GM21423 (cell line): Measurements from ENCODE around the gene CNOT4.
A peak's percentile ranks its signal among the peaks of the same experiment; 100 is the strongest.

Source experiments
- ATAC-seq: cut with Tn5 transposase; IDR thresholded peaks from one replicate; pipeline ENCODE4 v1.9.1; 2021; ENCODE audit warnings: mild to moderate bottlenecking, moderate library complexity; ENCODE audit not compliant: unreplicated experiment

The CNOT4 gene, protein sequence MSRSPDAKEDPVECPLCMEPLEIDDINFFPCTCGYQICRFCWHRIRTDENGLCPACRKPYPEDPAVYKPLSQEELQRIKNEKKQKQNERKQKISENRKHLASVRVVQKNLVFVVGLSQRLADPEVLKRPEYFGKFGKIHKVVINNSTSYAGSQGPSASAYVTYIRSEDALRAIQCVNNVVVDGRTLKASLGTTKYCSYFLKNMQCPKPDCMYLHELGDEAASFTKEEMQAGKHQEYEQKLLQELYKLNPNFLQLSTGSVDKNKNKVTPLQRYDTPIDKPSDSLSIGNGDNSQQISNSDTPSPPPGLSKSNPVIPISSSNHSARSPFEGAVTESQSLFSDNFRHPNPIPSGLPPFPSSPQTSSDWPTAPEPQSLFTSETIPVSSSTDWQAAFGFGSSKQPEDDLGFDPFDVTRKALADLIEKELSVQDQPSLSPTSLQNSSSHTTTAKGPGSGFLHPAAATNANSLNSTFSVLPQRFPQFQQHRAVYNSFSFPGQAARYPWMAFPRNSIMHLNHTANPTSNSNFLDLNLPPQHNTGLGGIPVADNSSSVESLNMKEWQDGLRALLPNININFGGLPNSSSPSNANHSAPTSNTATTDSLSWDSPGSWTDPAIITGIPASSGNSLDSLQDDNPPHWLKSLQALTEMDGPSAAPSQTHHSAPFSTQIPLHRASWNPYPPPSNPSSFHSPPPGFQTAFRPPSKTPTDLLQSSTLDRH

DNA sequence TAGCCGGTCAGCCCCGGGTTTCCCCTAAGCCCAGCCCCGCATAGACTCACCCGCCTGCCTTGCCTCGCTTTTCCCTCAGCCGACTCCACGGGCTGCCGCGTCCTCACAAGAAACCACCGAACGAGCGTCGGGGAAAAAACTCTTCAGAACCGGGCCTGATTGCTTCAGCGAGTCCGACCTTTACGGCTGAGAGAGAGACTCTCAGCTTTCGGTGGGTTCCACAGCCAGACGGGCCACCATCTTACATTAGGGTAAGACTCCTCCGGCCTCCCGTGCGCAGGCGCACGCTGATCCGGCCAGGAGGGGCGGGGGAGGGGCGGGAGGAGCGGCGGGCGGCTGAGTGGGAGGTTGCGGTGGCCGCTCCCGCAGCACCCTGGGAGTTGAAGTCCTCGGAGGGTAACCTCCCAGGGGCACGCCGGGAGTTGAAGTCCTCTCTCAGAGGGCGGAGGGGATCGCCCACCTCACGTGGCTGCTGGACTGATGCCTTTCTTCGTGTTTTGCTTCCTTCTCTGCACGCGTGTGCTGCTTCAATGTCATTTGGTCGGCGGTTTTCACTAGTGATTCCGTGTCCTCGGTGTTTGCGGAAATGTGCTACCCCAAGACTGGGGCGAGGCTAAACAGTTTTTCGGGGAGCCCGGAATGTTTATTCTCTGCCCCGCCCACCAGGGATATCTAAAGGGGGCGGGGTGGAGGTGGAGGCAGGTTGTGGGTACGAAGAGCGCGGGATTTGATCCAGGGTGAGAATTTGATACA lies at the start of gene CNOT4:
TSS of gene CNOT4 (minus strand) at position 264 of the 753 bp plus-strand sequence. CDS start 71,771 bp downstream, outside the sequence.
- ATAC-seq = peak; percentile 95

DNA sequence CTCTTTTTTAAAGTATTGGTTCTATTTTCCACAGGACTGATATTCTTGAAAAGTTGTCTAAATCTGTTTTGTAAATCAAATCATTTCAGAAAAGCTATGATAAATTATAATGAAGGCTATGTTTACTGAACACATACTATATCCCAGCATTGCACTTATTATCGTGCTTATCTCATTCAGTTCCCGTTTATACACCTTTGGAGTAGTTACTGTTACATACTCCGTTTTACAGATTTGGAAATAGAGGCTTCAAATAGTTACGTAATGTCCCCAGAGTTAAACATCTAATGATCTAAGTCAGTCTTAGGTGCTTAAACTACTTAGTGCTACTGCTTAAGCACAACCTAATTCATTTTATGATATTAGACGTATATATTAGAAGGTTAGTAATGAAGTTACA lies 49.0 kb upstream of the CNOT4 start:
- no peak for ATAC-seq

DNA sequence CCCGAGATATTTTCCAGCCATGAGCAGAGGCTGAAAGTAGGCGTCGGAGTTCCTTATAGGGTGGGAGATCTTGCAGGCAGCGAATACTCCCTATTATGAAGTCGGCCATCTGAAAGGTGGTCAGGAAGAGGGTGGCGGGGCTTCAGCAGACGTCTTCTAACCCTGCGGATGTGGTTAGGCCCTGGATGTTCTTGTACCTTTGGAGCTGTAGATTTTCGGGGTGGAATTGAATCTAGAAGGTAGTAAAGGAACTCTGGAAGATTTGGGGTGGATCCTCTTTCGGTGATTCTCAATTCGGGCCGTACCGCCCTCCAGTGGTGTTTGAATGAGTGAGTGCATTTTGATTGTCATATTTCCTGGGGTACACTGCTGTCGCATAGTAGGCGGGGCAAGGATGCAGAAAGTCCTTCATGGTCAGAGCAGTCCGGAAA lies 48.5 kb upstream of the CNOT4 start:
- ATAC-seq = peak; percentile 73

GRCh38 chr7:135557455-135558336 lies 47.8 kb upstream of the CNOT4 start, which contains the start of gene NUP205:
TSS of gene NUP205 (plus strand) at chr7:135557917. CDS start at chr7:135557945, 28 bp downstream.
- peak; percentile 65 for ATAC-seq

- no peak for ATAC-seq
These were observed 43.4 kb upstream of the CNOT4 start for GRCh38 chr7:135553346-135553745.

DNA sequence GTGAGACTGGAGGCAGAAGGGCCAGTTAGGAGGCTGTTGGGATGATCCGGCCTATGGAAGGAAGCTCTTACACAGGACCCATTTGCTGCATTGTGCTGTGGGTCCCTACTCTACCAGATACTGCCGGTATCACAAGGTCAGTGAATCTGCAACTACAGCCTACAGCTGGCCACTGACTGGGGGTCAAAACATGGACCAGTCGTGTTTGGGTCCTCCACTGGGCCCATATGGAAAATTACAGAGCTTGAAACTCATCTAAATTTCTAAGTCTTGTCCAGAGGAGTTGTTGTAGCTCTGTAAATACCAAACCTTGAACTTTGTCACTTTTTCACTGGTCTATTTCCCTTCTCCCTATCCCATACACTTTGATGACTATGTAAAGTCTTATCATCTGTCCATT lies 42.2 kb upstream of the CNOT4 start:
- no peak for ATAC-seq

DNA sequence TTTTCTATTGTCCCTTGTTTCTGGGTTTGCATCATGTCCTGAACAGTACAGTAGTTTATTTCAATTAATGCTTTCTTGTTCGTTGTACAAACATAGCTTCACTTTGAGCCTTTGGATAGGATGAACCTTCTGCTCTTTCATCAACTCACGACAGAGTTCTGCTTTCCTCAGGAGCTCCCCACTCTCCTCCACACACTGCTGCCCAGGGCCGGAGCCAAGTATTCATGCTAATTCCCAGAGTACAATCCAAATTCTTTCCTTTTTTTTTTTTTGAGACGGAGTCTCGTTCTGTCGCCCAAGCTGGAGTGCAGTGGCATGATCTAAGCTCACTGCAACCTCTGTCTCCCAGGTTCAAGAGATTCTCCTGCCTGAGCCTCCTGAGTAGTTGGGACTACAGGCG lies 40.3 kb upstream of the CNOT4 start:
- no peak for ATAC-seq

DNA sequence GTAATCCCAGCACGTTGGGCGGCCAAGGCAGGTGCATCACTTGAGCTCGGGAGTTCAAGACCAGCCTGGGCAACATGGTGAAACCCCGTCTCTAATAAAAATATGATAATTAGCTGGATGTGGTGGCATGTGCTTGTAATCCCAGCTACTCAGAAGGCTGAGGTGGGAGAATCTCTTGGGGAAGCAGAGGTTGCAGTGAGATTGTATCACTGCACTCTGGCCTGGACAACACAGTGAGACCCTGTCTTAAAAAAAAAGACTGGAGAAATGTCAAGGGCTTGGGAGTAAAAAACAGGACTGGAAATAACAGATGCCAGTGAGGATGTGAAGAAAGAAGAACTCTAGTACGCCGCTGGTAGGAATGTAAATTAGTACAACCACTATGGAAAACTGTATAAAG lies 31.1 kb upstream of the CNOT4 start:
- ATAC-seq = no peak

GRCh38 chr7:135539629-135540028 lies 29.7 kb upstream of the CNOT4 start:
- no peak for ATAC-seq

GRCh38 chr7:135538376-135538775 lies 28.5 kb upstream of the CNOT4 start:
- ATAC-seq = no peak

GRCh38 chr7:135537905-135538304 lies 28.0 kb upstream of the CNOT4 start:
- no peak for ATAC-seq

- ATAC-seq = no peak
These were observed 27.6 kb upstream of the CNOT4 start for GRCh38 chr7:135537453-135537852.

- ATAC-seq = no peak
These were observed 26.2 kb upstream of the CNOT4 start for GRCh38 chr7:135536150-135536549.

GRCh38 chr7:135527025-135527424 lies 17.1 kb upstream of the CNOT4 start:
- no peak for ATAC-seq

DNA sequence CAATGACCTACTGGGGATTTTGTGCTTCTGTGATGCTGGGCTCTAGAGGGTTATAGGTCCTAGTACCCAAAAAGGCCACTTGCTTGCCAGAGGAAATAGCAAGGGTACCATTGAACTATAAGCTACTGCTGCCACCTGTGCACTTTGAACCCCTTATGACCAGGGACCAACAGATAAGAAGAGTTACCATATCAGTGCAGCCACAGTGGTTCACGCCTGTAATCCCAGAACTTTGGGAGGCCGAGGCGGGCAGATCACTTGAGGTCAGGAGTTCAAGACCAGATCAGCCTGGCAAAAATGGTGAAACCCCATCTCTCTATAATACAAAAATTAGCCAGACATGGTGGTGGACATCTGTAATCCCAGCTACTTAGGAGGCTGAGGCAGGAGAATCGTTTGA lies 15.5 kb upstream of the CNOT4 start:
- no peak for ATAC-seq

- ATAC-seq = no peak
These were observed 13.2 kb upstream of the CNOT4 start for GRCh38 chr7:135523146-135523545.

DNA sequence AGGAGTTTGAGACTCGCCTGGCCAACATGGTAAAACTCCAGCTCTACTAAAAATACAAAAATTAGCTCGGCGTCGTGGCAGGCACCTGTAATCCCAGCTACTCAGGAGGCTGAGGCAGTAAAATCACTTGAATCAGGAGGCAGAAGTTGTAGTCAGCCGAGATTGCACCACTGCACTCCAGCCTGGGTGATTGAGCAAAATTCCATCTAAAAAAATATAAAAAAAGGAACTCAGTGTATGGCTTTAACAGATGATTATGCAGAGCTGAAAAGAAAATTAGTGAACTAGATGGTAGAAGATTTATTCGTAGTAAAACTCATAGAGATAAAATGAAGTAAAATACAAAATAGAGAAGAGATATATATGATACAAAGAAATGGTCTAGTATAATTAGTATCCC lies 12.6 kb upstream of the CNOT4 start:
- no peak for ATAC-seq

DNA sequence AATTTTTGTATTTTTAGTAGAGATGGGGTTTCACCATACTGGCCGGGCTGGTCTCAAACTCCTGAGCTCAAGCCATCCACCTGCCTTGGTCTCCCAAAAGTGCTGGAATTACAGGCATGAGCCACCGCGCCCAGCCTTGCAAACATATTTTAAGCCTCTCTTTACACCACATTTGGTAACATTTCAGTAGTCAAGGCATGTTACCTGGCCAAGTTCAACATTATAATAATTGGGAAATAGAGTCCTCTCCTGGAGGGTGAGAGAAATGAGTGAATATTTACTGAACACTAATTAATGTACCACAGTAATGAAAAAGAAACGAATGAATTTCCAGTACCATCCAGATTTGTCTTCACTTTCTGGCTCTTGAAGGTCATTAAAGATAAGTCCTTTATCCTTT lies 10.0 kb upstream of the CNOT4 start:
- no peak for ATAC-seq

GRCh38 chr7:135519233-135519688 lies 9.4 kb upstream of the CNOT4 start:
- no peak for ATAC-seq

GRCh38 chr7:135518748-135519147 lies 8.8 kb upstream of the CNOT4 start:
- ATAC-seq = no peak
